ENCODE data around the gene TNFAIP8L3.
A peak's percentile ranks its signal among the peaks of the same experiment; 100 is the strongest.

Gene TNFAIP8L3

GRCh38 chr15:51132384-51133139 lies 37.9 kb upstream of the TNFAIP8L3 start:
- H3K36me3 ChIP-seq (ENCODE audit: low read depth): no peaks in the 10 kb centered on the region
- peak overlapping the region; percentile 82 for H3K27ac ChIP-seq (ENCODE audit: poor library complexity, severe bottlenecking)
- H3K9me3 ChIP-seq (ENCODE audit: severe bottlenecking): no peaks in the 10 kb centered on the region
- no peak overlapping the region for H3K4me3 ChIP-seq (ENCODE audit: severe bottlenecking)
- TF ChIP-seq CTCF (IDR thresholded peaks at IDR 0.05; ENCODE audit: poor library complexity, severe bottlenecking): peak; percentile 100
- DNase-seq (ENCODE audit: low spot score) (no peak), ATAC-seq (ENCODE audit: low read depth) (peak; percentile 92)
- H3K4me1 ChIP-seq (ENCODE audit: insufficient read depth, poor library complexity, severe bottlenecking): peaks cover 29% of the 10 kb centered on the region
- no peaks in the 10 kb centered on the region for H3K27me3 ChIP-seq (ENCODE audit: insufficient read depth, poor library complexity, severe bottlenecking)

GRCh38 chr15:51131596-51132290 lies 37.0 kb upstream of the TNFAIP8L3 start:
- Histone ChIP-seq H3K9me3 (ENCODE audit: severe bottlenecking) (no peaks in the 10 kb centered on the region), H3K36me3 (ENCODE audit: low read depth) (no peaks in the 10 kb centered on the region), H3K4me3 (ENCODE audit: severe bottlenecking) (no peak overlapping the region), H3K4me1 (ENCODE audit: insufficient read depth, poor library complexity, severe bottlenecking) (peaks cover 29% of the 10 kb centered on the region), H3K27ac (ENCODE audit: poor library complexity, severe bottlenecking) (peak overlapping the region; percentile 82), H3K27me3 (ENCODE audit: insufficient read depth, poor library complexity, severe bottlenecking) (no peaks in the 10 kb centered on the region)
- ATAC-seq (ENCODE audit: low read depth) (no peak), DNase-seq (ENCODE audit: low spot score) (no peak)
- no peak for TF ChIP-seq CTCF (IDR thresholded peaks at IDR 0.05; ENCODE audit: poor library complexity, severe bottlenecking)

- Histone ChIP-seq H3K27me3 (ENCODE audit: insufficient read depth, poor library complexity, severe bottlenecking) (no peaks in the 10 kb centered on the region), H3K27ac (ENCODE audit: poor library complexity, severe bottlenecking) (no peak overlapping the region), H3K9me3 (ENCODE audit: severe bottlenecking) (no peaks in the 10 kb centered on the region), H3K4me3 (ENCODE audit: severe bottlenecking) (no peak overlapping the region), H3K36me3 (ENCODE audit: low read depth) (no peaks in the 10 kb centered on the region), H3K4me1 (ENCODE audit: insufficient read depth, poor library complexity, severe bottlenecking) (peaks cover 25% of the 10 kb centered on the region)
- TF ChIP-seq CTCF (IDR thresholded peaks at IDR 0.05; ENCODE audit: poor library complexity, severe bottlenecking): no peak
- ATAC-seq (ENCODE audit: low read depth): no peak
- no peak for DNase-seq (ENCODE audit: low spot score)
Measured at GRCh38 chr15:51130344-51130743, 35.6 kb upstream of the TNFAIP8L3 start.

- H3K36me3 ChIP-seq (ENCODE audit: low read depth): no peaks in the 10 kb centered on the region
- H3K4me3 ChIP-seq (ENCODE audit: severe bottlenecking): no peak overlapping the region
- H3K27ac ChIP-seq (ENCODE audit: poor library complexity, severe bottlenecking): no peak overlapping the region
- no peak for TF ChIP-seq CTCF (IDR thresholded peaks at IDR 0.05; ENCODE audit: poor library complexity, severe bottlenecking)
- DNase-seq (ENCODE audit: low spot score) (no peak), ATAC-seq (ENCODE audit: low read depth) (no peak)
- H3K27me3 ChIP-seq (ENCODE audit: insufficient read depth, poor library complexity, severe bottlenecking): no peaks in the 10 kb centered on the region
- H3K9me3 ChIP-seq (ENCODE audit: severe bottlenecking): no peaks in the 10 kb centered on the region
- peaks cover 21% of the 10 kb centered on the region for H3K4me1 ChIP-seq (ENCODE audit: insufficient read depth, poor library complexity, severe bottlenecking)
Measured at GRCh38 chr15:51129535-51130188, 35.0 kb upstream of the TNFAIP8L3 start.
